SK-N-MC (cell line): ENCODE measurements around the gene ACOXL.

Source experiments
- EZH2 ChIP-seq: fragments of 200-600 bp; sonication (generic); IDR thresholded peaks from one replicate; pipeline ENCODE4 v1.6.1; 2017; ENCODE audit warnings: antibody characterized with exemption
- FOXP2 ChIP-seq: optimal IDR thresholded peaks from 2 replicates; pipeline ENCODE3; 2011; ENCODE audit warnings: mild to moderate bottlenecking, moderate library complexity; ENCODE audit not compliant: insufficient read depth; ENCODE audit errors: extremely low read length, control extremely low read depth
- POLR2AphosphoS5 ChIP-seq: IDR thresholded peaks from 2 replicates; pipeline ENCODE4 v1.6.1; 2012; ENCODE audit warnings: mild to moderate bottlenecking, low read depth, low read length, borderline replicate concordance

- TF ChIP-seq POLR2AphosphoS5 (no peak), FOXP2 (no peak), EZH2 (no peak)
Measured at GRCh38 chr2:111095434-111095833, 363.1 kb downstream of the ACOXL start.
